NCI-H146 treated with DMSO at 0.1 percent for 48 hours (cell line): ENCODE measurements around the gene TNIP2.
"Not testable (repeated sequence)": the region's sequence is repeated elsewhere in the genome, so short reads cannot be mapped to it uniquely, and the experiment has no call there.

Experiments used
- DNase-seq: peaks from one replicate; lab custom pipeline; 2025; ENCODE audit not compliant: unreplicated experiment; lab: John Stamatoyannopoulos, UW

TNIP2 gene

DNA sequence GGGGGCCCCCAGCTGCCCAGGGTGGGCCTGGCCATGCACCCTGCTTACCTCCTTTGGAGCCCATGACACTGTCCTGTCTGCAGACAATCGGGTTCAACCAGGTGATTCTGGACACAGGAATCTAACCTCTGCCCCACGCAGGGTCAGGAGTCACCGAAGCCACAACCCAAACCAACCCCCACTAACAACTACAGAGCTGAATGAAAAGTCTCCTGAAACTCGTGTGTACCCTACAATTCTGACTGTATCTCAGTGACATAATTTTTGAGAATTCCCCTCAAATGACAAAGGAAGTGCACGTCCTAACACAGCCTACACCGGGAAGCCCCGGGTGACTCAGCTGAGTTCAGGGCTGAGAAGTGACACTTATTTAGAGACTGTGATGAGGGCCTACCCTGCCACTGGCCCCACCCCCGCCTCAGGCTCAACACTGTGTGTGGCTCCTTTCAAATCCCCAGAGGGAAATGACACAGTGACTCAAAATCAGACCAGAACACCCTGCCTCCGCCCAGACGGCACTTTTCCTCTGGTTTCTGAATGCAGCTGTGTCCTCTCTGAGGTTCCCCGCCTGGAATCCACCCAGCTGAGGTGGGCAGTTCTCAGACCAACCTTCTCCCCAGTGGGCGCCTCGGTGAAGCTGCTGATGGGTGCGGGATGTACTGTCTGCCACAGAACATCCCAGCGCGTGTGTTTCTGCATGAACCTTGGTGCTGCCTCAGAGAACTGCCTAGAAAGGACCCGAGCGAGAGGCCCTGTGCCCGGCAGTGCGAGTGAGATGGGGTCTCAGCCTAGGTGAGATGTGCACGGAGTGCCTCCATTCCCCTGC lies 9.9 kb downstream of the TNIP2 start:
- no peak for DNase-seq

DNA sequence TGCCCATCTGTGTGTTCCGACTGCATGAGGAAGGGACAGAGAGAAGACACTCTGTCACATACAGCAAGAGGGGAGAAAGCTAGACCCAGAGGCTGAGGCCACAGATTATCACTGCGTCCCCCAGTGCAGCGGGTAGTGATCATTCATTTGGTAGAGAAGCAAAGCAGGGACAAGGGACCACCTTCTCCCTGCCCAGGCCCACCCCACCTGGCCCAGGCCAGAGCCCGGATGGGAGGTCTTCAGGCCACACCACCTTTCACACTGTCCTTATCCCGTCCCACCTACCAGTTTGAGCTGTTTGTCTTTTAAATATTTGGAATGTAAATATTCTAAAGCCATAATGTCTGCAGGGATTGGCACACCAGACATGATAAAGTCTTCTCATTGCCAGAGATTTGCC lies 10.6 kb downstream of the TNIP2 start:
- DNase-seq, result no peak

- DNase-seq, result no peak
These were observed 11.4 kb downstream of the TNIP2 start for GRCh38 chr4:2744576-2745270.

- no peak for DNase-seq
These were observed 12.4 kb downstream of the TNIP2 start for GRCh38 chr4:2743518-2744445.

DNA sequence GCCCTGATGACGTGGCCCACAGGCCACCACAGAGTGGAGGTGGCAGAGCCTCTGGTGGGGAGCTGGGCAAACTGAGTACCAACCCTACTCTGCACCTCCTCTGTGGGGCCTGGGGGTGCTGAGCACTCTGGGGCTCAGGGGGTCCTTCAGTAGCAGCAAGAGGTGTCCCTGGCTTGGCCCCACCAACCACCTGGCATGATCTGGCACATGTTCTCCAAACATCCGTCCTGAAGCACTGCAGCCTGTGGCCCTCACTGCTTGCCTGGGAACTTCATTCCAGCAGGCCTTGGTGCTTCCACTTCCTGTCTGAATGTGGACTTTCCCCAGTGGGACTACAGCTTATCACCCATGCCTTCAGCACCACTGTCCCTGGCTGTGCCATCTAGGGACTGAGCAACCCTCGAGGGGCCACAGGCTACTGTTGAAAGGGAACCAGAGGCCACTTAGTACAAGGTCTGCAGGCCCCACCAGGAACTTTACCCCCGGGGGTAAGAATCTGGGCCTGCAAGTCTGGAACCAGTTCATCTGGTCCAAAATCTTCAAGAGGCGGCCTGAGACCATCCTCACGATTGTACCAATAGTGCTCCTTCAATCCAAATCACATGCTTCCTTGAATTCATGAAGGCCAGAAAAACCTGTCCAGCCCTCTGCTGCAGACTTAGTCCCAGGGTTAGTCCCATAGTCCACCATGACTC lies 13.2 kb downstream of the TNIP2 start:
- DNase-seq, result no peak

DNA sequence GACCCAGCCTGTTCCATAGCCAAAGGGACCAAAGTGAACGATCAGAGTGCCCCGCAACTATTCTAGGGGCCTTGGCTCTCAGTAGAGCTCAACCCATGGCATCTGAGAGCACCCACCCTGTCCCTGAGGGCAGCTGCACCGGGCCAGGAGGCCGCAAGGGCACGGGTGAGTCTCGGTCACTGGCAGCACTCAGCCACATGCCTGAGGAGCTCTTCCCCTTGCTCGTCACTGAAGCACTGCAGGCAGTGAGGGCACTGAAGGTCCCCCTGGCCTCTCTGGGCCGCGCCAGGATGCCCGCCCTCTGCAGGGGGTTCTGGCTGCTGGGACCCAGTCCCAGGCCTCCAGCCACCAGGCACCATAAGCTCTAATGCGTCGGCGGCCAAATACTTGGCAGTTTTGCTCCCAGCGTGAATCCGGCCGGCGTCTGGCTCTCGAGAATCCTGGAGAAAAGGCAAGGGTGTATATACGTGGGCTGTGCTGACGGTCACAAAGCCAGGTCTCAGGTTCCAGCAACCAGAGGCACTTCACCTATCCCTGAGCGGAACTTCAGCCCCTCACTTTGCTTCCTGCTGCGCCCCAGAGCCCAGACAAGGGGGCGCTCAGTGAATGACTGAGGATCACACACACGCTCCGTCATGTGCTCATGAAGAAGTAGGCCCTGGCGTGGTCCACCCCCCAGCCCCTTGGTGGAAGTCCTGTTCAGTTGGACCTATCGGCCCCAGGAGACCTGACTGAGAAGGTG lies 13.9 kb downstream of the TNIP2 start:
- DNase-seq, result no peak

GRCh38 chr4:2741626-2742025 lies 14.5 kb downstream of the TNIP2 start:
- no peak for DNase-seq

- DNase-seq, result not testable (repeated sequence)
These were observed 17.8 kb downstream of the TNIP2 start for GRCh38 chr4:2738296-2738695.

GRCh38 chr4:2735869-2736268 lies 20.3 kb downstream of the TNIP2 start:
- no peak for DNase-seq

DNA sequence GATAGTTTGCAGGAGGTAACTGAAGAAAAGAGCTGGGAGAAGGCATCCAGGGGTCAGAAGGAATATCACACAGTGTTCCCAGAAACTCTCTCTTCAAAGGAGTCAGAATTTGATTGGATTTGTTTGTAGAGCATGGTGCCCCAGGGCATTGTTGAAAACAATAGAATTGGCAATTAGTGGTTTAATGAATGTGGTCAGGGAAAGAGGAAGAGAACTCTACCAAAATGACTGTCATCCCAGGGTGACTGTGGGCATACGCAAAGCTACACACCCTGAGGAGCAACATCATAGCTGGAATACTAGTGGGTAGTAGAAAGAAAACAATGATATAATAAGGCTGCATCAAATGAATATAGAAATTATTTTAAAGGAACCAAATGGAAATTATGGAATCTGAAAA lies 21.5 kb downstream of the TNIP2 start:
- DNase-seq, result no peak

DNA sequence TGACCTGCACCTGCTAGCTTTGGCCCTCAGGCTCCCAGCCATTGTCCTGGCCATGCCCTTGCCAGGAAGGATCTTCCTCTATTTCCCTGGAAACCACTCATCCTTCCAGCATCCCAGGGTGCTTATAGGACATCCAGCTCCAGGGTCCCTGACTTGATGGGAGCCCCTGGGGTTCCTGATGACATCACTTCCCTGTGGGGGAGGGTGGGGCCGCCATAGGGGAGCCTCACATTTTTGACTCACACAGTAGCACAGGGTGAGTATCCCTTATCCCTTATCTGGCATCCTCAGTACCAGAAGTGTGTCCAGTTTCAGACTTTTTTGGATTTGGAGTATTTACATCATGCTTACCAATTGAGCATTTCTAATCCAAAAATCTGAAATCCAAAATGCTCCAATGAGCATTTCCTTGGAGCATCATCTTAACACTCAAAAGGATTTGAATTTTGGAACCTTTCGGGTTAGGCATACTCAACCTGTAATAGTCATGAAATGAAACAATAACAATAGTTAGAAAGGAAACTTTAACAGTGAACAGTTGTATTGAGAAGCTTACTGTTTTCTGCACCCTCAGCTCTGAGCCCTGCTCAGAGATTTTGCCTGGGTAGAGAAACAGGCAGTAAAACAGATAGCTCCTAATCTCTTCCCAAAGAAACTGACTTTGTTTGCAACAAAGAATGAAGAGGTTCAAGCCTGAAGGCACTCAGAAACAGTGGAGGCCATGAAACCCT lies 22.1 kb downstream of the TNIP2 start:
- DNase-seq, result no peak

DNA sequence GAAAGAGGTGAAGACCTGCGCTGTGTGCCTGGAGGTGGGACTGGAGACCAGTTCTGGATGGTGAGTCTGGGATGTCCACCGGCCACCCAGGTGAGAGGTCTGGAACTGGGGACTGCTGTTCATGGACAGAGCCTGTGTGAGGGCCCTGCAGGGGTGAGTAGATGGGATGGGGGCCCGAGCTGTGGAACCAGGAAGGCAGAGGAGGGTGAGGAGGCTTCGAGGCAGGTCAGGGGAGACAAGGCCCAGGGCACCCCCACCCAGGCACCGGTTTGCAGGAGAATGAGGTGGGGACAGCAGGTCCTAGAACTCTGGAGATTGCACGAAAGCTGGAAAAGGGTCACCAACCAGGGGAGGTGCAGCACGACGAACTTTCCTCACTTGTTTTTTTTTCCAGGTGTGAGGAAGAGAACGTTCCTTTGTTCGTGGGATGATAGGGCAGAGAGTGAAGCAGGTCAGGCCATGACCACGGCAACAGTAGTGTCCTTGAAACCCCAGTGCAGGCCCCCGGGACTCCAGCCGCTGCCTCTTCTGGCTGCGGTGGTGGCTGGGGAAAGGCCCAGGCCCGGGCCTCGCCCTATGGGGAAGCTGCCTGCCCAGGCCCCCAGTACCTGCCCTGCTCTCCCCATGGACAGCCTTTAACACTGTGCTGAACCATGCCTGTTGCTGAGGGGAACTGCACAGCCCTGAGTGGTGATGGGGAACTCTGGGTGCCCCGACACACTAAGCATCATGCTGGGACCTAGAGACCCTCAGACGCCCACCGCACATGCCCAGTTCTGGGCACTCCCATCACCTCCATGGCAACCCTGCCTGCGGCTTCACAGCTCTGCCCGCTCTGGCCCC lies 22.9 kb downstream of the TNIP2 start:
- DNase-seq, result no peak

DNA sequence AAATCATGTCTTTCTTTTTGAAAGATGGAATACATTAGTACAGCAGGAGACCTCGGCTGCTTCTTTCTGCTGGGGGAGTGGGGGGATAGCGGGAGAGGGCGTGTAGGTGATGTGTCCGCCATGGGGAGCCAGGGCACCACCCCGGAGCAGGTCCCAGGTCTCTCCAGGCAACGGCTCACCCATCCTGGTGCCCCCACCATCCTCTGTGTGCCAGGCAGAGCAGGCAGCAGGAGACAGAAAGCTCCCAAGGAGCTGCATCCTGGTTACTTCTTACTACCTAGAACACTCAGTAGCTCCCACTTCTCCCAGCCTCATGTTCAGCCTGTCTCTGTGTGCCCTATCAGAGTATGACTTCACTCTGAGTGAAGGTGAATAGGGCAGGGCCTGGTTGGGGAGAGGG lies 23.6 kb downstream of the TNIP2 start:
- no peak for DNase-seq

DNA sequence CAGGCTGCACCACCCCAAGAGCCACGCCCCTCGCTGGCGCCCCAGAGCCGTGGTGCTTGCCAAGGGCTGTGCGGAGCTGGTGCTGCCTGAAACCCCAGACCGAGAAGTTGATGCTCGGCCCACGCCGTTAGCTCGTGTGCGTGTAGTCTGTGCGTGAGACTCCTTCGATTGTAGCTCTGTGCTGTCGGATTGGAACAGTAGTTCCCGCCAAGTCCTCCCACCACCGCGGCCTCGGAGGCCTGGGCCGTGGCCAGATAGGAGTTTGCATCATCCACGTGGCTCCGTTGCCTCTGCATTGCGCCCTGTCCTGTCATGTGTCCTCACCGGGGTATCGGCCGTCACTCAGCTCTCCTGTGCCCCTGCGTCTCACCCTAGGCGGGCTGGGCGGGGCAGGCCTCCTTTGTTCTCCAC lies 24.2 kb downstream of the TNIP2 start:
- DNase-seq, result no peak

- DNase-seq, result no peak
These were observed 26.6 kb downstream of the TNIP2 start for GRCh38 chr4:2729533-2729875.

- DNase-seq, result no peak
These were observed 27.2 kb downstream of the TNIP2 start for GRCh38 chr4:2728806-2729532.

GRCh38 chr4:2728221-2728620 lies 27.9 kb downstream of the TNIP2 start:
- DNase-seq, result no peak

GRCh38 chr4:2726881-2727280 lies 29.3 kb downstream of the TNIP2 start:
- DNase-seq, result not testable (repeated sequence)
